K562 (cell line): ENCODE data around the gene MRPS24. TPM values are rescaled to one million over a fixed set of nuclear protein-coding genes. Genes with fewer than 3 reads are reported as not detected.

Experiments
- ARID1B ChIP-seq: fragments of 450-650 bp; IDR thresholded peaks from 2 replicates; pipeline ENCODE4 v1.6.1; 2016; ENCODE audit warnings: antibody characterized with exemption, mild to moderate bottlenecking, inconsistent platforms
- CCNT2 ChIP-seq: IDR thresholded peaks from 2 replicates; pipeline ENCODE4 v1.6.1; 2011; ENCODE audit warnings: borderline replicate concordance, low read depth, mild to moderate bottlenecking, moderate library complexity, mixed read lengths, low read length; ENCODE audit not compliant: insufficient read length; ENCODE audit errors: extremely low read depth
- CREM ChIP-seq: IDR thresholded peaks from 2 replicates; pipeline ENCODE4 v1.6.1; 2014; ENCODE audit warnings: antibody characterized with exemption, low read depth
- EGR1 ChIP-seq: fragments of 450-650 bp; conservative IDR thresholded peaks from 2 replicates; pipeline ENCODE4 v1.6.1; 2017; ENCODE audit warnings: mild to moderate bottlenecking
- ESRRB ChIP-seq: fragments of 250-450 bp; sonication (Bioruptor Pico); IDR thresholded peaks from 2 replicates; pipeline ENCODE4 v1.5.0; 2020; ENCODE audit warnings: mild to moderate bottlenecking, moderate library complexity, borderline replicate concordance
- GABPB1 ChIP-seq: sonication (generic); formaldehyde crosslinking; IDR thresholded peaks from 2 replicates; pipeline ENCODE4 v1.8.0; 2022; ENCODE audit warnings: mild to moderate bottlenecking, missing genetic modification reagents
- KDM5B ChIP-seq: fragments of 200-600 bp; sonication (generic); IDR thresholded peaks from 2 replicates; pipeline ENCODE4 v1.6.1; 2012; ENCODE audit warnings: low read depth, mild to moderate bottlenecking, moderate library complexity, low read length, control low read depth, inconsistent platforms; ENCODE audit not compliant: insufficient replicate concordance
- MYC ChIP-seq, 2 experiments: fragments of 250-450 bp in 1 of 2; sonication (Bioruptor Pico) in 1 of 2; IDR thresholded peaks; 2 replicates each; pipeline versions ENCODE4 v1.5.1 to v1.6.1; 2012 to 2021; ENCODE audit warnings: low read depth in 2 of 2, borderline replicate concordance in 1 of 2, improper control_type of control experiment in 1 of 2, low read length in 1 of 2, mild to moderate bottlenecking in 1 of 2, moderate library complexity in 1 of 2
- NONO ChIP-seq, 2 experiments: fragments of 200-400 bp in 1 of 2; fragments of 450-650 bp in 1 of 2; formaldehyde crosslinking in 1 of 2; IDR thresholded peaks; 2 replicates each; pipeline ENCODE4 v1.6.1; 2017; ENCODE audit warnings: low read depth in 2 of 2, mild to moderate bottlenecking in 2 of 2, moderate library complexity in 2 of 2, low read length in 1 of 2
- NR0B1 ChIP-seq: fragments of 450-650 bp; IDR thresholded peaks from one replicate; pipeline ENCODE4 v1.6.1; 2018; ENCODE audit warnings: mild to moderate bottlenecking, moderate library complexity; ENCODE audit not compliant: partially characterized antibody
- RBBP5 ChIP-seq: fragments of 200-600 bp; sonication (generic); IDR thresholded peaks from 2 replicates; pipeline ENCODE4 v1.6.1; 2012; ENCODE audit warnings: borderline replicate concordance, mild to moderate bottlenecking, low read length, control low read depth, inconsistent platforms; ENCODE audit not compliant: insufficient read depth, poor library complexity, severe bottlenecking
- TAF1 ChIP-seq: IDR thresholded peaks from 2 replicates; pipeline ENCODE4 v1.6.1; 2011; ENCODE audit warnings: mild to moderate bottlenecking, low read length, moderate library complexity; ENCODE audit not compliant: insufficient read depth, control insufficient read depth, severe bottlenecking; ENCODE audit errors: extremely low read depth
- ZNF311 ChIP-seq: fragments of 250-450 bp; sonication (Bioruptor Pico); IDR thresholded peaks from 2 replicates; pipeline ENCODE4 v1.4.0; 2020; ENCODE audit warnings: mild to moderate bottlenecking, moderate library complexity
- polyA plus RNA-seq, 8 experiments: library from polyadenylated mRNA; depleted of rRNA in 4 of 8; stranded (reverse) in 5 of 8; unstranded in 3 of 8; fragments of >200 nt; fragmentation: Nextera tagmentation in 2 of 8; fragmentation: Illumina TruSeq in 1 of 8; extraction: Ambion mirVana in 2 of 8; extraction: Trizol in 1 of 8; gene quantifications; 2 replicates each; pipeline versions ENCODE4 v1.2.1 to v1.2.3, GENCODE V29; 2011 to 2014; ENCODE audit warnings: inconsistent platforms in 1 of 8, missing spikeins in 1 of 8
- total RNA-seq, 7 experiments: library from RNA; depleted of rRNA in 6 of 7; stranded (reverse); fragments of >200 nt in 6 of 7; fragmentation: Illumina TruSeq in 2 of 7; extraction: Trizol in 2 of 7; gene quantifications; 2 replicates each; pipeline versions ENCODE4 v1.2.1 to v1.2.3, GENCODE V29; 2011 to 2021; ENCODE audit warnings: low replicate concordance in 1 of 7
- TF ChIP-seq, protein P1 (sequence below): IDR thresholded peaks from 2 replicates; pipeline ENCODE4 v1.6.1; 2016; ENCODE audit warnings: missing genetic modification characterization, missing compliant biosample characterization
- TF ChIP-seq, protein P2 (sequence below): fragments of 450-650 bp; IDR thresholded peaks from 2 replicates; pipeline ENCODE4 v1.7.1; 2018; ENCODE audit warnings: mild to moderate bottlenecking, low read depth; ENCODE audit not compliant: partially characterized antibody

Gene MRPS24
- total and polyA plus RNA-seq, 9 of the 15 experiments (the other 6 are each of a cell fraction or from before 2014, with no cell fraction given): 51.4 to 214 (median 169) TPM

- TF ChIP-seq NR0B1 (no peak), CCNT2 (peak; percentile 57), MYC (IDR thresholded peaks at IDR 0.05; ENCODE audit: low read depth, low read length) (no peak; the same call in 1 of the 2 replicates), MYC (CRISPR knock-in tag; IDR thresholded peaks at IDR 0.05; ENCODE audit: borderline replicate concordance, low read depth) (no peak), NONO (IDR thresholded peaks at IDR 0.05; ENCODE audit: low read depth in 2 of 2, low read length in 1 of 2) (peak; percentile 48 to 78; a peak in 3 of 4 replicates), ESRRB (no peak), ARID1B (no peak), KDM5B (peak; percentile 74), TAF1 (peak; percentile 68), GABPB1 (no peak), CREM (no peak), RBBP5 (peak; percentile 85), ZNF311 (CRISPR knock-in tag) (no peak), EGR1 (peak; percentile 55)
- TF ChIP-seq, protein P1, sequence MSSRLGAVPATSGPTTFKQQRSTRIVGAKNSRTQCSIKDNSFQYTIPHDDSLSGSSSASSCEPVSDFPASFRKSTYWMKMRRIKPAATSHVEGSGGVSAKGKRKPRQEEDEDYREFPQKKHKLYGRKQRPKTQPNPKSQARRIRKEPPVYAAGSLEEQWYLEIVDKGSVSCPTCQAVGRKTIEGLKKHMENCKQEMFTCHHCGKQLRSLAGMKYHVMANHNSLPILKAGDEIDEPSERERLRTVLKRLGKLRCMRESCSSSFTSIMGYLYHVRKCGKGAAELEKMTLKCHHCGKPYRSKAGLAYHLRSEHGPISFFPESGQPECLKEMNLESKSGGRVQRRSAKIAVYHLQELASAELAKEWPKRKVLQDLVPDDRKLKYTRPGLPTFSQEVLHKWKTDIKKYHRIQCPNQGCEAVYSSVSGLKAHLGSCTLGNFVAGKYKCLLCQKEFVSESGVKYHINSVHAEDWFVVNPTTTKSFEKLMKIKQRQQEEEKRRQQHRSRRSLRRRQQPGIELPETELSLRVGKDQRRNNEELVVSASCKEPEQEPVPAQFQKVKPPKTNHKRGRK (tag): no peak
- TF ChIP-seq, protein P2, sequence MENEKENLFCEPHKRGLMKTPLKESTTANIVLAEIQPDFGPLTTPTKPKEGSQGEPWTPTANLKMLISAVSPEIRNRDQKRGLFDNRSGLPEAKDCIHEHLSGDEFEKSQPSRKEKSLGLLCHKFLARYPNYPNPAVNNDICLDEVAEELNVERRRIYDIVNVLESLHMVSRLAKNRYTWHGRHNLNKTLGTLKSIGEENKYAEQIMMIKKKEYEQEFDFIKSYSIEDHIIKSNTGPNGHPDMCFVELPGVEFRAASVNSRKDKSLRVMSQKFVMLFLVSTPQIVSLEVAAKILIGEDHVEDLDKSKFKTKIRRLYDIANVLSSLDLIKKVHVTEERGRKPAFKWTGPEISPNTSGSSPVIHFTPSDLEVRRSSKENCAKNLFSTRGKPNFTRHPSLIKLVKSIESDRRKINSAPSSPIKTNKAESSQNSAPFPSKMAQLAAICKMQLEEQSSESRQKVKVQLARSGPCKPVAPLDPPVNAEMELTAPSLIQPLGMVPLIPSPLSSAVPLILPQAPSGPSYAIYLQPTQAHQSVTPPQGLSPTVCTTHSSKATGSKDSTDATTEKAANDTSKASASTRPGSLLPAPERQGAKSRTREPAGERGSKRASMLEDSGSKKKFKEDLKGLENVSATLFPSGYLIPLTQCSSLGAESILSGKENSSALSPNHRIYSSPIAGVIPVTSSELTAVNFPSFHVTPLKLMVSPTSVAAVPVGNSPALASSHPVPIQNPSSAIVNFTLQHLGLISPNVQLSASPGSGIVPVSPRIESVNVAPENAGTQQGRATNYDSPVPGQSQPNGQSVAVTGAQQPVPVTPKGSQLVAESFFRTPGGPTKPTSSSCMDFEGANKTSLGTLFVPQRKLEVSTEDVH: no peak
Measured at GRCh38 chr7:43906331-43907010, 37.2 kb upstream of the MRPS24 start, which contains the start of gene URGCP (continued).
